Mammary epithelial cell (primary cell): Measurements from ENCODE around the gene TESK2.

Source experiments
- CTCF ChIP-seq, 2 donors: IDR thresholded peaks in 1 of 2; conservative IDR thresholded peaks in 1 of 2; 2 replicates each; pipeline ENCODE4 v1.5.1; 2011 to 2012; ENCODE audit warnings: inconsistent platforms in 2 of 2, low read length in 2 of 2, mild to moderate bottlenecking in 2 of 2, control low read depth in 1 of 2, low read depth in 1 of 2; ENCODE audit not compliant: insufficient read depth in 1 of 2; ENCODE audit errors: extremely low read depth in 1 of 2
- EZH2 ChIP-seq: IDR thresholded peaks from 2 replicates; pipeline ENCODE4 v1.6.1; 2012; ENCODE audit warnings: low read length, inconsistent platforms, borderline replicate concordance

DNA sequence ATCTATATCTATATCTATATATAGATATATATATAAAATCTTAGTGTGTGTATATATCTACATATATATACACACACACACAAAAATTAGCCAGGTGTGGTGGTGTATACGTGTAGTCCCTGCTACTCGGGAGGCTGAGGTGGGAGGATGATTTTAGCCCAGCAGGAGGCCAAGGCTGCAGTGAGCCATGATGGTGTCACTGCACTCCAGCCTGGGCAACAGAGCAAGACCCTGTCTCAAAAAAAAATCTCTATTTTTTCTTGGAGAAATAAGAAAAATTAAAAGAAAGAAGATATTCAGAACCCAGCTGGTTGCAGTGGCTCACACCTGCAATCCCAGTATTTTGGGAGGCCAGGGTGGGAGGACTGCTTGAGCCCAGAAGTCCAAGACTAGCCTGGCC, 85.3 kb downstream of the TESK2 start:
- TF ChIP-seq CTCF (conservative IDR thresholded peaks at IDR 0.05 in 1 of 2, IDR thresholded peaks at IDR 0.05 in 1 of 2; ENCODE audit: extremely low read depth in 1 of 2, insufficient read depth in 1 of 2, low read depth in 1 of 2, low read length in 2 of 2) (no peak), EZH2 (no peak)
